HepG2 (cell line): ENCODE measurements around the gene EPB41L5.

Experiments used
- CBX5 ChIP-seq: sonication (generic); formaldehyde crosslinking; IDR thresholded peaks from 2 replicates; pipeline ENCODE4 v1.4.0; 2020; ENCODE audit warnings: missing genetic modification reagents, borderline replicate concordance
- FOXK1 ChIP-seq: sonication (generic); formaldehyde crosslinking; IDR thresholded peaks from 2 replicates; pipeline ENCODE4 v1.4.0; 2020; ENCODE audit warnings: low read depth, missing genetic modification reagents, borderline replicate concordance
- ZSCAN12 ChIP-seq: sonication (generic); formaldehyde crosslinking; IDR thresholded peaks from 2 replicates; pipeline ENCODE4 v1.9.0; 2021; ENCODE audit warnings: mild to moderate bottlenecking, missing genetic modification reagents

- TF ChIP-seq ZSCAN12 (no peak), CBX5 (no peak), FOXK1 (CRISPR knock-in tag) (no peak)
Measured at GRCh38 chr2:120123090-120123489, 110.2 kb downstream of the EPB41L5 start.
